Measurements from ENCODE around the gene WEE1. TPM values are rescaled to one million over a fixed set of nuclear protein-coding genes. Genes with fewer than 3 reads are reported as not detected.
A peak's percentile ranks its signal among the peaks of the same experiment; 100 is the strongest.
"Not testable (repeated sequence)": the region's sequence is repeated elsewhere in the genome, so short reads cannot be mapped to it uniquely, and the experiment has no call there.

WEE1 gene
- total RNA-seq: 37.8 and 81.4 TPM in 2 replicates

DNA sequence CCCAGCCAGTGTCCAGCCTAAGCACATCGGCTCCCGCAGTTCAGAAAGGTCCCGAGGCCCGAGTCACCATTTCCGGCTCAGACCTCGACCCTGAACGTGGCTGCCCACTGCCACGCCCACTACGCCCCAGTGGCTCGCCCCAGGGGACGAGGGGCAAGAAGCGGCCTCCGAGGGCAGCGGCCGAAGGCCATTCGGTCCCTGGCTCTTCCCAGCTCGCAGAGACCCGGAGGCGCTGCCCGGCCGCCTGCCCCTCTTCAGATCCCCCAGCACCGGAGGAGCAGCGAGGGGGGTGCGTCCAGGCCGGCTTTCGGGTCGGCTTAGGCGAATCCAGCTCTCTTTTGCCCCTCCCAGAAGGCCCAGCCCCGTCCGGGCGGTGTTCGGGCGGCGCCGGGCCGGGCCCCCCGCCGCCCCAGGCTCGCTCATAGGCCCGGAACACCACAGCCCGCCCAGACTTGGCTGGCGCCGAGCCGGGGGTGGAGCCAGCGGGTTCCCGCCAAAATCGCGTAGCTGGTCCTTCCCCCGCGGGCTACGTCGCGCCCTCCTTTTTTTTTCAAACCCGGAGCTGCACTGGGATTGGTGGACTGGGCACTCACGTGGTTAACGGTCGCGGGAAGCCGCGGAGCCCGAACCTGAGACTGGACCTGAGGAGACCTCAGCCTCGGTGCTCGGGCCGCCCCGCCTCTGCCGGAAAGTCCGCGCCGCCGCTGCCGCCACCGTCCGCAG is at the start of gene WEE1:
Gene WEE1 (plus strand): TSS at position 619 of the 723 bp plus-strand sequence. CDS start 264 bp downstream, outside the sequence.
- DNase-seq (ENCODE audit: low read depth): peak; percentile 94

DNA sequence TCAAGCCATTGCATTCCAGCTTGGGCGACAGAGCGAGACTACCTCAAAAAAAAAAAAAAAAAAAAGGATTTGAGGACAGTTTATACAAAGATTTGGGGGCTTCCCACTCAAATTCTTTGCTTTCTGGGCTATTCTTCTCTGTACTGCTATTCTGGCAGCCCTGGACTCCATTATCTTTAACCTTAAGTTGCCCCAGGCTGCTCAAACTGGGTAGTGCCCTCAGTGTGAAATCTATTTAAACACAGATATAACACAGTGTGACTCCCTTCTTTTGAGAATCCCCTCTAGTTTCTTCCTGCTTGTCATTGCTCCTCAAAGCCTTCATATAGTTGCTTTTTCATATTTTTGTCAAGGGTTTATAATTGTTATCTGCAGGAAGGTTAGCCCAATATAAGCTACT is 49.5 kb upstream of the WEE1 start:
- DNase-seq (ENCODE audit: low read depth): no peak

DNA sequence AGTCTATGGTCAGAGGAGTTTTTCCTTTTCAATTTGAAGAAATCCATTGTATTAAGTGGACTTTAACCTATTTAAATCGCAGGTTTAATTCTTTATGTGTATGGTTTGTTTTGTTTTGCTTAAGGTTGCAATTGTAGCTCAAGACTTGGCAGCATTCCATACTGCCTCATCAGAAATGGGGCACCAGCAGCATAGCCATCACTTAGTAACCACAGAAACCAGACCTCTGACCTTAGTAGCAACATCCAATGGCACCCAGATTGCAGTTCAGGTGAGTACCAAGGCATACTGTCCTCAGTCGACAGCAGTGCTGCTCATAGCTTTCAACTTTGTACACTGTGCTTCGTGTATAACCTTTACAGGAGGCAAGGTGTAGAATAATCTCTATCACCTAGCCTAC is 48.4 kb upstream of the WEE1 start:
- DNase-seq (ENCODE audit: low read depth): peak; percentile 50

- DNase-seq (ENCODE audit: low read depth): peak; percentile 82
These were observed 45.9 kb upstream of the WEE1 start for GRCh38 chr11:9527481-9528135.

DNA sequence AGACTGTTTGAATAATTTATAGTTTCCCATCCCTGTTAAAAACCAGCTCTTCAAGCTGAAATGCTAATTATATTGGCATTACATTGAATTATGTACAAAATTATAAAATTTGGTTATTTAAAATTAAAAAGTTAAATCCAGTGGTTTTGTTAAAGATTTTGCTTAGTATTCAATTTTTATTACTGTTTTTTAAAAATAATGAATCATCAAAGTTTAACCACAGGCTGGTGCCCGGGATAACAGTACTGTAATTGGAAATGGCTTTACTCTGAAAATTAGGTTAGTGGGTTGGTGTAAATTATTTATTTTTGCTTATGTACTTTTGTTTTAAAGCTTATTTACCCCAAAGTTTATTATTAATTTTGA is 45.4 kb upstream of the WEE1 start:
- DNase-seq (ENCODE audit: low read depth): no peak

GRCh38 chr11:9528573-9529333 is 44.7 kb upstream of the WEE1 start:
- DNase-seq (ENCODE audit: low read depth): no peak

DNA sequence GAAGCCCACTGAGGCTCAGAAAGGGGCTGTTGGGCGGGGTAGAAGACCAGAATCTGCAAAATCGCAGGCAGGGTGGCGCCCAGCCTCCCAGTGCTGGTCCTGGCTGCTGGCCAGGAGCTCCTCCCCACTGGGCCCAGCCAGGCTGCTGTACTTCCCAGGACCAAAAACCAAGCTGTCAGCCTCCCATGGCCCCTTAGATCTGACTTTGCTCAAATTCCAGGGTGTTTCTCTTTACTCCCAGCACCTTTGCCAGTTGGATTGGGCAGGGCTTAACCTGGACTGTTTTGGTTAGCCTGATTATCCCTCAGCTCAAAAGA is 44.2 kb upstream of the WEE1 start:
- DNase-seq (ENCODE audit: low read depth): no peak

- DNase-seq (ENCODE audit: low read depth): peak; percentile 35
These were observed 43.3 kb upstream of the WEE1 start for GRCh38 chr11:9530020-9530621.

GRCh38 chr11:9530901-9531625 is 42.4 kb upstream of the WEE1 start:
- no peak for DNase-seq (ENCODE audit: low read depth)

DNA sequence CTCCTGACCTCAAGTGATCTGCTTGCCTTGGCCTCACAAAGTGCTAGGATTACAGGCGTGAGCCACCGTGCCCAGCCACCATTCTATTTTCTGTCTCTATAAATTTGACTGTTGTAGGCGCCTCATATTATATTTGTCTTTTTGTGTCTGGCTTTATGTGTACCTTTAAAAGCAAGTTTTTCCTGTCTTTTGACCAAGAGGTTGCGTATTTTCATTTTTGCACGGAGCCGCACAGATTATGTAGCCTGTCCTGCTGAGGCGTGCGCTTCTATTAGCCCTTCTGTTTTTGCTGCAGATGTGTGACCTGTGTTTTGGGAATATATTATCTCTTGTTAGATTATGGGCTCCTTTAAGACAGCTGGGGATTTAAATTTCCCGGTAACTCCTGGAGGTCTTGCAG is 40.4 kb upstream of the WEE1 start:
- DNase-seq (ENCODE audit: low read depth): no peak

DNA sequence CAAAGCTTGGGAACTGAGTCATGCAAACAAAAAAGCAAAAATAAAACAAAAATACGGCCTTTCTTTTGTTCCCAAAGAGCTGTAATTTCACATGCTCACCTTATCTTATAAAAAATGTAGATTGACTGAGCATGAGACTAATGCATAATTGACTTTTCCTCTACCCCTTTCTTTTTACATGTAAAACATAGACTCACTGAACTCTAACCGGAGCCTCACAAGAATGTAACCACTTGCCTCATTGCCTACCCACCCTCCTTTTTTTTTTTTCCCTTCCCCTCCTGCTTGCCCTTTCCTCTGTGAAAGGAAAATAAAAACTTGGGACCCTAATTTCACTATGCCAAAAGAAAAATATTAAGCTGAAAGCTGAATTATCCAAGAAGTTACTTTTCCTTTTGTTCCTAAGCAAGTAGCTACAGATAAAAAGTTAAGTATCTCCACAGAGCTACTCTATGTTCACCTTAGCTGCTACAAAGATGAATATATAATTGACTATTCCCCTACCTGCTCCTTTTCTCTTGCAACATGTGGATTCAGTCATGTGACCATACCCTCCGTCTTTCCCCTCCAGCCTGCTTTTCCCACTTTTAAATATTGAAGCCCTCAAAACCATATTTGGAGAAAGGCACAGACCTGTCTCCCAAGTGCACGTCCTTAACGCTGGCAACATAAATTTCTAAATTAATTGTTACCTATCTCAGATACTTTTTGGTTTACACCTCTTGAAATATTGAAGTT is 39.6 kb upstream of the WEE1 start:
- peak; percentile 22 for DNase-seq (ENCODE audit: low read depth)

DNA sequence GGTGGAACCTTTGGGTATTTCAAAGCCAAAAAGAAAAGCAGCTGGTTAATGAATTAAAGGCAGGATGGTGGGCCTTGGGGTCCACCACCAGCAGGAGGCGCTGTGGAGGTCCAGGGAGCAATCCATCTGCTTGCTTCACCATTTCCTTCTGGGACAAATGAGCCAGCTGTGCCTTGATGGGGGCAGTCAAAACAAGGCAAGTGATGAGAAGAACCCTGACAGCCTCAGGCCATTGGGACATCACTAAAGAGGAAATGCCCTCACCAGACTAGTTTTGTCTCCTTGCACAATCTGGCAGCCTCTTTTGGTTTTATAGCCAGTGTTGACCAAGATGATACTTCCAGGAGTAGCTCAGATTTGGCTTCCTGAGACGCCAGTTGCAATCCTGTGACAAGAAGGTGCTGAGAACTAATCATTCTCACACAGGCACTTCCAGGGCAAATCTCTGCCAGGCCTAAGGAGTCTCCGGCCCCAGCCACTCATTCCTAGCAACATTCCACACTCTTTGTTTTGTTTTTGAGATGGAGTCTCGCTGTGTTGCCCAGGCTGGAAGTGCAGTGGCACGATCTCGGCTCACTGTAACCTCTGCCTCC is 38.2 kb upstream of the WEE1 start:
- peak; percentile 43 for DNase-seq (ENCODE audit: low read depth)

DNA sequence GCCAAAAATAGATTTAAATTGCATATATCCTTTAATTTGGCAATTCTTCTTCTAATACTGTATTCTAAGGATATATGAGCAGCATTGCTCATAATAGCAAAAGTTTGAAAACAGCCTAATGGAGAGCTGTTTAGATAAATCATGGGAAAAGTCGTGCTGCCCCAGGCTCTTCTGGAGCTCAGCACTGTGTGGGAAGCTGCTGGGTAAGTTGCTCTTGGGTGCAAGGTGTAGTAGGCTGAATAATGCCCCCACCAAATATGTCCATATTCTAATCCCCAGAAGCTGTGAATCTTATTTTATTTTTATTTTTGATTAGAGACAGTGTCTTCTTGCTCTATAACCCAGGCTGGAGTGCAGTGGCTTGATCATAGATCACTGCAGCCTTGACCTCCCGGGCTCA is 34.9 kb upstream of the WEE1 start:
- DNase-seq (ENCODE audit: low read depth): no peak

- DNase-seq (ENCODE audit: low read depth): not testable (repeated sequence)
These were observed 24.3 kb upstream of the WEE1 start for GRCh38 chr11:9549216-9549615.

DNA sequence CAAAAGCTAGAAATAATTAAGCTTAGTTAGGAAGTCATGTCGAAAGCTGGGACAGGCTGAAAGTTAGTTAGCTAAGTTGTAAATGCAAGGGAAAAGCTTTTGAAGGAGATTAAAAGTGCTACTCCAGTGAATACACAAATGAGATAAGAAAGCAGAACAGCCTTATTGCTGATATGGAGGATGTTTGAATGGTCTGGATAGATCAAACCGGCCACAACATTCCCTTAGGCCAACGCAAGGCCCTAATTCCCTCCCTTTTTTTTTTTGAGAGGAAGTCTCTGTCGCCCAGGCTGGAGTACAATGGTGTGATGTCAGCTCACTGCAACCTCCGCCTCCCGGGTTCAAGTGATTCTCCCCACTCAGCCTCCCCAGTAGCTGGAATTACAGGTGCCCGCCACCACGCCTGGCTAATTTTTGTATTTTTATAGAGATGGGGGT is 23.3 kb upstream of the WEE1 start:
- DNase-seq (ENCODE audit: low read depth): peak; percentile 38

DNA sequence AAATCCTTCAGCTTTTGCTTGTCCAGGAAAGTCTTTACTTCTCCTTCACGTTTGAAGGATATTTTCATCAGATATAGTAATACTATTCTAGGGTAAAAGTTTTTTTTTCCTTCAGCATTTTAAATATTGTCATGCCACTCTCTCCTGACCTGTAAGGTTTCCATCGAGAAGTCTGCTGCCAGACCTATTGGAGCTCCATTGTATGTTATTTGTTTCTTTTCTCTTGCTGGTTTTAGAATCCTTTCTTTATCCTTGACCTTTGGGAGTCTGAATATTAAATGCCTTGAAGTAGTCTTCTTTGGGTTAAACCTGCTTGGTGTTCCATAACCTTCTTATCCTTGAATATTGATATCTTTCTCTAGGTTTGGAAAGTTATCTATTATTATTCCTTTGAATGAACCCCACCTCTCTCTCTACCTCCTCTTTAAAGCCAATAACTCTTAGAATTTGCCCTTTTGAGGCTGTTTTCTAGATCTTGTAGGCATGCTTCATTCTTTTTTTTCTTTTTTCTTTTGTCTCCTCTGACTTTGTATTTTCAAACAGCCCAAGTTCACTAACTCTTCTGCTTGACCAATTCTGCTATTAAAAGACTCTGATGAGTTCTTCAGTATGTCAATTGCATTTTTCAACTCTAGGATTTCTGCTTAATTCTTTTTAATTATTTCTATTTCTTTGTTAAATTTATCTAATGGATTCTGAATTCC is 12.0 kb upstream of the WEE1 start:
- DNase-seq (ENCODE audit: low read depth): no peak

GRCh38 chr11:9562716-9563115 is 10.8 kb upstream of the WEE1 start:
- peak; percentile 41 for DNase-seq (ENCODE audit: low read depth)

- no peak for DNase-seq (ENCODE audit: low read depth)
These were observed 10.2 kb upstream of the WEE1 start for GRCh38 chr11:9563196-9563730.

GRCh38 chr11:9565822-9566560 is 7.5 kb upstream of the WEE1 start:
- DNase-seq (ENCODE audit: low read depth): peak; percentile 100
